Gastroesophageal sphincter (tissue), 3 donors: ENCODE data around the gene RIC8B.

Source experiments
- EP300 ChIP-seq: sonication (generic); formaldehyde crosslinking; IDR thresholded peaks from one replicate; pipeline ENCODE4 v1.6.1; 2017; ENCODE audit warnings: antibody characterized with exemption, mild to moderate bottlenecking
- TF ChIP-seq, protein P1 (sequence below), 4 experiments: fragments of 200-600 bp in 2 of 4; fragments of 450-650 bp in 2 of 4; sonication (generic) in 1 of 4; IDR thresholded peaks; one replicate each; pipeline ENCODE4 v1.5.1; 2017 to 2019; ENCODE audit warnings: antibody characterized with exemption in 4 of 4, mild to moderate bottlenecking in 2 of 4, moderate library complexity in 2 of 4

DNA sequence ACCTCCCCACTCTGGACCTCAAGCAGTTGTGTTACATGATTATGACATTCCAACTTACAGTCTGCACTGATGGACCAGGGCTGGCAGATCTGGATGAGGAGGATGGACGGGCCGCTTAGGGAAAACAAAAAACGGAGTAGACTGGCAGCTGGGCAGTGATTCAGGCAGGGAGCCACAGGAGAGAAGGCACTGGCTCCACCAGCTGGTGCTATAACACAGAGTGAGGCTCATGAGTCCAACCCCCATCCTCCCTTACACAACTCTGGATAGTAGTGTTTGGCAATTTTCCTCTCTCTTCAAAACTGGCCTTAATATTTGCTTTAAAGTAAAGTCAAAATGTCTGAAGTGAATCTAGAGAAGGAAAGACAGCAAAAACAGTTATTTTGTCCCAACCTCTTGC, 9.7 kb upstream of the RIC8B start:
- no peak for TF ChIP-seq EP300
- TF ChIP-seq, protein P1, sequence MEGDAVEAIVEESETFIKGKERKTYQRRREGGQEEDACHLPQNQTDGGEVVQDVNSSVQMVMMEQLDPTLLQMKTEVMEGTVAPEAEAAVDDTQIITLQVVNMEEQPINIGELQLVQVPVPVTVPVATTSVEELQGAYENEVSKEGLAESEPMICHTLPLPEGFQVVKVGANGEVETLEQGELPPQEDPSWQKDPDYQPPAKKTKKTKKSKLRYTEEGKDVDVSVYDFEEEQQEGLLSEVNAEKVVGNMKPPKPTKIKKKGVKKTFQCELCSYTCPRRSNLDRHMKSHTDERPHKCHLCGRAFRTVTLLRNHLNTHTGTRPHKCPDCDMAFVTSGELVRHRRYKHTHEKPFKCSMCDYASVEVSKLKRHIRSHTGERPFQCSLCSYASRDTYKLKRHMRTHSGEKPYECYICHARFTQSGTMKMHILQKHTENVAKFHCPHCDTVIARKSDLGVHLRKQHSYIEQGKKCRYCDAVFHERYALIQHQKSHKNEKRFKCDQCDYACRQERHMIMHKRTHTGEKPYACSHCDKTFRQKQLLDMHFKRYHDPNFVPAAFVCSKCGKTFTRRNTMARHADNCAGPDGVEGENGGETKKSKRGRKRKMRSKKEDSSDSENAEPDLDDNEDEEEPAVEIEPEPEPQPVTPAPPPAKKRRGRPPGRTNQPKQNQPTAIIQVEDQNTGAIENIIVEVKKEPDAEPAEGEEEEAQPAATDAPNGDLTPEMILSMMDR (IDR thresholded peaks at IDR 0.05), result no peak
